Measurements from ENCODE around the gene KLRK1. TPM values are rescaled to one million over a fixed set of nuclear protein-coding genes. Genes with fewer than 3 reads are reported as not detected.
"Not testable (repeated sequence)": the region's sequence is repeated elsewhere in the genome, so short reads cannot be mapped to it uniquely, and the experiment has no call there.

KLRK1 gene
- total RNA-seq, 1 donor, result under 0.01 TPM

DNA sequence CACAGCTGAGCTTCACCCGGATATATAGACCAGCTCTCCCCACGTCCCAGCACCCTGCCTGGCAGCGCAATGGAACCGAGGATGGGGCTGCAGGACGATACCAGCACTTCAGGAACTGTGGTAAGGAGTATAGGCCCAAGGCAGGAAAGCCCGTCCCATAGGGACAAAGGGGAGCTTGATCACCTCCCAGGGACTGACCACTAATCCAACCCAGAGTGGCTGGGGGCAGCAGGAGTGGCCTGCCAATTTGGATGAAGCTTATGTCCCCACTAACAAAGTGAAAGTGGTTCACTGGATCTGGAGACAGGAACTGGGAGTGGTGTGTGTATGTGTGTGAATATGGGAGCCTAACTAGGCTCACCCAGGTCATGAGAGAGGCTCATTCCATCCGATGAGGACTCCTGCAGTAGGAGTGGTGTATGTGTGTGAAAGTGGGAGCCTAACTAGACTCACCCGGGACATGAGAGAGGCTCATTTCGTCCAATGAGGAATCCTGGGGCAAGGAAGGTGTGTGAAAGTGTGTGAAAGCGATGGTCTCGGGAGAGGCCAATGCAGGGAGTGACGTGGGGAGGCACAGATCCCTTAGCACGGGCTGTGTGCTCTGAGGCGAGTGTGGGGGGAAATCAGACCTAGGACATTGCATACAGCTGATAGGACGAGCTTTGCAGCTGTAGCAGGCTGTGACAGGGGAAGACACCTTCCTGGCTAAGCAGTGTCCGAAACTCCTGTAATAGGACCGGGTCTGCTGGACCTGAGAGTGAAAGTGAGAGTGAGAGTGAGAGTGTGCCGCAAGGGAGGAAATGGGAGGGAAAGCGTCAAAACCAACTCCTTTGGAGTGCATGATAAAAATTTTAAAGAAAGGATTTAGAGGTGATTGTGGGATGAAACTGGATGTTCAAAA, 25.7 kb downstream of the KLRK1 start:
- peak; percentile 25 to 45 (median 31) for DNase-seq (ENCODE audit: low read depth in 2 of 3, low spot score in 2 of 3)

DNA sequence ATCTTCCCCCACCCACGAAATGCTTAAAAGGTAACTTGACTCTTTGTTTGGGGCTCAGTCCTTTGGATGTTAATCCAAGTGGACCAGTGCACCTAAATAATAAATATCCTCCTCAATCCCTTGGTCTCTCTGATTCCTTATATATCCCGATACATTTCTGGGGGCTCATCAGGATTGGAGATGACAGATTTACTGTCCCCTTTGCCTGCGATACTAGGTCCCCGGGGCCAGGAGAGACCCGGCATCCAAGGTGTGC, 26.3 kb downstream of the KLRK1 start:
- DNase-seq (ENCODE audit: low read depth in 2 of 3, low spot score in 2 of 3), result no peak

DNA sequence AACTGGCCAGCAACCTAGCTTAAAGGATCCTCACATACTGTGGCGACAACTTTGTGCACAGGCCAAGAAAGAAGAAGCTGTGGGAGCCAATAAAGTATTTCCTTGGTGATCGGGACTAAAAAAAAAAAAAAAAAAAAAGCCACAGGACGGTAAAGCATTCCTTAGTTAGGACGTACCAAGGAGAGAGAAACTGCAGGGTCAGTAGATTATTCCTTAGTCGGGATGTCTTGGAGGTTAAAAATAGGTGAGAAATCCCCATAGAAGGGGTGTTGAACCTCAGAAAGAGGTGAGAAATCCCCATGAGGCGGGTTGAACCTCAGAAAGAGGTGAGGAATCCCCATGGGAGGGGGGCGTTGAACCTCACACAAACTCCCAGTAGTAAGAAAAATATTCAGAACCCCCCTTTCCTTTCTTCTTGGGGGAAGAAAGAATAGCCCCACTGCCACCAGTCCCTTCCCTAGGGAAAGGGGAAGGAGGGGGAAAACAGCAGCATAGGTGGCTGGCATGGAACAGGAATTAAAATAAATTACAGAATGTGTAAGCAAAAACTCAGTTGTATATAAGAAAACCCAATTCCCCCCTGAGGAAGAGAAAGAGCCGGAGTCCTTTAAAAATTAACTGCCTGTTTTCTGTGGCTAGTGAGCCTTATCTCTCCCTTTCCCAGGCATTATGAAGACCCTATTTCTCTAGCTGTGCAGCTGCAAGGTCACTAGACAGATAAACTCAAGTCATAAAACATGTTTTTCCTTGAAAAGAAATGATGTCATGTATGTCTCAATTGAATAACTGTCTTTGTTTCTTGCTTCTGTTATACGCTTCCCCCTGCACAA, 26.8 kb downstream of the KLRK1 start:
- peak in 1 of 3 donors; percentile 43 for DNase-seq (ENCODE audit: low read depth in 2 of 3, low spot score in 2 of 3)

DNA sequence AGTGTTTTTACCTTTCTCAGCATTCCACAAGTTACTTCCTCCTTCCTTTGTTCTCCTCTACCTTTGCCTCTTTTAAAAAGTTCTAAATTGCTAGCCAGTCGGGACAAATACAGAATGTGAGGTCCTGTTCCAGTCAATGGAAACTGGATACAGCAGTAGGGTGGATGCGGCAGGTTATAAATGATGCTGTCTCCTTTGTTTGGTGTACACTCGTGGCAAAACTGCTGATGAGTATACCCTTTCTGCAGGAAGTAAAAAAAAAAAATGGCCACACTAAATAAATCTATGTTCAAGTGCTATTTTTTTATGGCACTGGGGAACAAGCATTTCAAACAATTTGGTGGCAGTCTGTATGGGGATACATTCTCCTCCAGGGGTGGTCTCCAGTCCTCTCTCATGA, 27.5 kb downstream of the KLRK1 start:
- no peak for DNase-seq (ENCODE audit: low read depth in 2 of 3, low spot score in 2 of 3)

DNA sequence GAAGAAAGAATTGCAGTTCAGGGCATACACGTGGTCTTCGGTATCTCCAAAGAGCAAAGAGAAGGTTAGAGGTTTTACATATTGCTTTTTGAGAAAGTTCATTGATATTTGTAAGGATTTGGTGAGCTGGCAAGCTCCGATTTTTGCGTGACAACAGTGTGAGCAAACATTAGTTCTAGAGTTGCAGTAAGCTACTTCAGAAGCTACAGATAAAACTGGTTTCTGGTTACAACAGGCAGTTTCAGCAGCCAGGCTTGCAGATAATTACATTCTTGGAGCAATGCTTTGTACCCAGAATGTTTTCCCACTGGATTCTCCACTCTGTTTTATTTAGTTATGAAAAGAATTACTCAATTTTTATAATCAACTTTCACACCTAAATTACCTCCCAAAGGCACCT, 28.2 kb downstream of the KLRK1 start:
- DNase-seq (ENCODE audit: low read depth in 2 of 3, low spot score in 2 of 3), result no peak

DNA sequence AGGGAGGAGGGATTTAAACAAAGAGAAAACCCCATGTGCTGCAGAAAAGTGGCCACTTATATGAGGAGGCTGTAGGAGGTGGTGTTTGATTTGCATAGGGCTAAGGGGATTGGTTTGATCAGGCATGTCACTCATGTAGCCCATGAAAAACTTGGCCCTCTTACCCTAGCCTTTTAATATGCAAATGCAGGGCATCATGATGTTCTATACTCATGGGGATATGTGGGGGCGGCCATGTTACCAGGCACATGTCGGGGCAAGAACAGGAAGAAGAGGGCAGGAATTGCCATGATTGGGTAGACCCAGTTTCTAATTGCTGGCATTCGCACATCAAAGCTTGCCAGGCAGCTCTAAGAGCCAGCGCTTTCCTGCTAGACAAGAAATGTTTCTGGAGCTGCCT, 28.8 kb downstream of the KLRK1 start:
- no peak for DNase-seq (ENCODE audit: low read depth in 2 of 3, low spot score in 2 of 3)

DNA sequence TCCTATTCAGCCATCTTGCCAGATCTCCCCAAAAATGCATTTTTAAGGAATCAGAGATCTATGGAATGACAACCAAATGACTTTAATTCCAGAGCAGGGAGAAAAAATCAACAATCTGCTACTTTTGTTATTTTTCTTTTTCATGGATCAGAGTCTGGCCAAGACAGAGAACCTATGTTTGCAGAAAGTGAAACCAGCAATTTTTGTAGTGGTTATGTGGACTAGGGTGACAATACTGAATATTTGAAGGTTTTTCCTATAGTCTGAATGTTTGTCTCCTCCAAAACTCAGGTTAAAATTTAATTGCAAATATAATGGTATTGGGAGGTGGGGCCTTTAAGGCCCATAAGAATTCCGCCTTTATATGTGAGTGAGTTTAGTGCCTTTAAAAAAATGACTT, 30.9 kb downstream of the KLRK1 start:
- DNase-seq (ENCODE audit: low read depth in 2 of 3, low spot score in 2 of 3), result no peak

DNA sequence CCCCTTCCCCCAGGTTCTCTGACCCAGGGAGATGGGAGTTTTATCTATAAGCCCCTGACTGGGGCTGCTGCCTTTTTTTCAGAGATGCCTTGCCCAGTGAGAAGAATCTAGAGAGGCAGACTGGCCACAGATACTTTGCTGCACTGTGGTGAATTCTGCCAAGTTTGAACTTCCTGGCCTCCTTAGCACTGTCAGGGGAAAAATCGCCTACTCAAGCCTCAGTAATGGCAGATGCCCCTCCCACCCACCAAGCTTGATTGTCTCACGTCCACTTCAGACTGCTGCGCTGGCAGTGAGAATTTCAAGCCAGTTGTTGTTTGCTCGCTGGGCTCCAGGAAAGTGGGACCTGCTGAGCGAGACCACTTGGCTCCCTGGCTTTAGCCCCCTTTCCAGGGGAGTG, 31.7 kb downstream of the KLRK1 start:
- no peak for DNase-seq (ENCODE audit: low read depth in 2 of 3, low spot score in 2 of 3)

DNA sequence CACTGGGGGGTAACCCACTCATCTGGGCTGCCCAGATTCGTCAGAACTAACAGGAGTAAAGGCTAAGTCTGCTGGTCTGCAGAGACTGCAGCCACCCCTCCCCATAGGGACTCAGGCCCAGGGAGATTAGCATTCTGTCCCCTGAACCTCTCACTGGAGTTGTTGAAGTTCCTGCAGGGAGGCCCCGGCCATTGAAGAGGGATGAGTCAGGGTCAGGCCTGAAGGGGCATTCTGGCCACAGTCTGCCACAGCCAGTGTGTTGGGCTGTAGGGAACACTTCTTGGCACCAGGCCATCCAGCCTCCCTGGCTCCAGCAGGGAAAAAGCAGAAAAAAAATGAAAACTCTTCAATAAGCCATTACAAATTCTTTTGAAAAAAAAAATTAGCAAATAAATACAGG, 35.3 kb downstream of the KLRK1 start:
- no peak for DNase-seq (ENCODE audit: low read depth in 2 of 3, low spot score in 2 of 3)

DNA sequence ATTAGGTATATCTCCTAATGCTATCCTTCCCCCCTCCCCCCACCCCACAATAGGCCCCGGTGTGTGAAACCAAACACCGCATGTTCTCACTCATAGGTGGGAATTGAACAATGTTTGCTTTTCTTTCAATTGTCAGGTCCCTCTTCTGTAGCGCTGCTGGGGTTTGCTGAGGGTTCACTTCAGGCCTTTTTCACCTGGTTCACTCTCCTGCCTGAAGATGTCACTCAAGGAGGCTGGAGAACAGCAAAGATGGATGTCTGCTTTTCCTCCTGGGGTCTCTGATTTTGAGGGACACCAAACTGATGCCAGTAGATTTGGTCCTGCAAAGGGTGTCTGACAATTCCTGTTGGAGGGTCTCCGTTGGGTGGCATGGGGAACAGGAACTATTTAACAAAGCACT, 35.8 kb downstream of the KLRK1 start:
- DNase-seq (ENCODE audit: low read depth in 2 of 3, low spot score in 2 of 3), result no peak

DNA sequence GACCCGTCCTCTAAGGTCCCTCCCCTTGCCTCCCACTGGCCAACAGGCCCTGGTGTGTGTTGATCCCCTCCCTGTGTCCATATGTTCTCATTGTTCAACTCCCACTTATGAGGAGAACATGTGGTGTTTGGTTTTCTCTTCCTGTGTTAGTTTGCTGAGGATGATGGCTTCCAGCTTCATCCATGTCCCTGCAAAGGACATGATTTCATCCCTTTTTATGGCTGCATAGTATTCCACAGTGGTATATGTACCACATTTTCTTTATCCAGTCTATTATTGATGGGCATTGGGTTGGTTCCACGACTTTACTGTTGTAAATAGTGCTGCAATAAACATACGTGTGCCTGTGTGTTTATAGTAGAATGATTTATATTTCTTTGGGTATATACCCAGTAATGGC, 38.4 kb downstream of the KLRK1 start:
- DNase-seq (ENCODE audit: low read depth in 2 of 3, low spot score in 2 of 3), result not testable (repeated sequence)

DNA sequence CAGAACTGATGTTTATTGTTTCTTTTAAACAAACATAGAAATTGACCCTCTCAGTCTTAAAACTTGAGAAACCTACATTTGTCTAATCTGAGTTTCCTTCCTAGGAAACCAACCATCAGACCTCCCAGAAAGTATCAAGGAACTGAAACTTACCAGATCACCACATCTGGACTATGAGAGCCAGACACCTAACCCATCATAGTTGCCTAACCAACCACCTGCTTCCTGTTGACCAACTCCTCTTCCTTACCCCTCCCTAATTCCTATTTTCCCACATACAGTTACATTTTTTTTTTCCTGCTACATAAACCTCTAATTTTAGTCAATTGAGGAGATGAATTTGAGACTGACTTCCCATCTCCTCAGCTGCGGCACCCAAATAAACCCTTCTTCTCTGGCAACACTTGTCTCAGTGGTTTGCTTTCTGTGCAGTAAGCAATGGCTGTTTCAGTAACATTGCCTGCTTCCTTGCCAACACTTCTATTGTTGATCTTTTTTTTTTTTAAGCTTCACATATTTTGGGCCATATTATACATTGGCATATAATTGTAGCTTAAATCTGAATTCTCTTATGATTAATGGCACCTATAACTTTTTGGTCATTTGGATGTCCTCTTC, 47.8 kb downstream of the KLRK1 start:
- DNase-seq (ENCODE audit: low read depth in 2 of 3, low spot score in 2 of 3), result no peak

DNA sequence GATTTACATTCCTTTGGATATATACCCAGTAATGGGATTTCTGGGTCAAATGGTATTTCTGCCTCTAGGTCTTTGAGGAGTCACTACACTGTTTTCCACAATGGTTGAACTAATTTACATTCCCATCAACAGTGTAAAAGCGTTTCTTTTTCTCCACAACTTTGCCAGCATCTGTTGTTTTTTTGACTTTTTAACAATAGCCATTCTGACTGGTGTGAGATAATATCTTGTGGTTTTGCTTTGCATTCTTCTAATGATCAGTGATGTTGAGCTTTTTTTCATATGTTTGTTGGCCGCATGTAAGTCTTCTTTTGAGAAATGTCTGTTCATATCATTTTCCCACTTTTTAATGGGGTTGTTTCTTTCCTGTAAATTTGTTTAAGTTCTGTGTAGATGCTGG, 48.9 kb downstream of the KLRK1 start:
- not testable (repeated sequence) for DNase-seq (ENCODE audit: low read depth in 2 of 3, low spot score in 2 of 3)

DNA sequence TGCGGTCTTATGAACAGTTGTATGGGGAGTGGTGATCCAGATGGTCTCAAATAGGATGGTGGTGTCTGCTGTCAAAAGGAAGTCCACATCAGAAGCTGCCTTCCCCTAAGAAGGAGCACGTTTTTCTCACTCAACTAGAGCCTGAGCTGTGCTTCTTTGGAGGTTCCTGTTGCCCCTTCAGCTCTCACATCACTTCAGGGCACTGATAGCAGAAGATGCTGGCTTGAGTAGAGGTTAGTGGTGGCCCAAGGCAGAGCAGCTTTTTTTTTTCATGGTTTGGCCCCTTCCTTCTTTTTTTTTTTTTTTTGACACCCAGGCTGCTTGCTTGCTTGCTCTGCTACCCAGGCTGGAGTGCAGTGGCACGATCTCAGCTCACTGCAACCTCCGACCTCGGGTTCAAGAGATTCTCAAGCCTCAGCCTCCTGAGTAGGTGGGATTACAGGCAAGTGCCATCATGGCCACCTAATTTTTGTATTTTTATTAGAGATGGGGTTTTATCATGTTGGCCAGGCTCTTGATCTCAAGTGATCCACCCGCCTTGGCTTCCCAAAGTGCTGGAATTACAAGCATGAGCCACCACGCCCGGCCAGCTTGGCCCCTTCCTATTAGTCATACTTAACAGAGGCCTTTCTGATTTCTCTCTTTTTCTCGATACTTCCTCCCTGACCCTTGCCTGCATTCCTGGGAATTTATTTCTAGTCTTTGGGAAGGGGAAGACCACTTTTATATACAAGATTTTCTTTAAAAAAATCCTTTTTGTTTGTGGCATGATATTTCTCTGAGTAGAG, 50.6 kb downstream of the KLRK1 start:
- DNase-seq (ENCODE audit: low read depth in 2 of 3, low spot score in 2 of 3), result no peak

DNA sequence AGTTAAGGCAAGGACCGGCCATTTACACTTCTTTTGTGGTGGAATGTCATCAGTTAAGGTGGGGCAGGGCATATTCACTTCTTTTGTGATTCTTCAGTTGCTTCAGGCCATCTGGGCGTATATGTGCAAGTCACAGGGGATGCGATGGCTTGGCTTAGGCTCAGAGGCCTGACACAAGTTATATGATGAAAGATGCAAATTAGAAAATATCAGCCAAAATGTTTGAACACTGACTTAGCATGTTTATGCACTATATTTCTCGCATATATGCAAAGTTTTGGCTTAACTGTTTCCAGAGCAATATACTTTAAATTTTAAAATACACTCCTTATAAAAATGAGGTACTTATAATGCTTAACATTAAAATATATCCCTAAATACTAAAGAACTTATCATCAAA, 51.4 kb downstream of the KLRK1 start:
- DNase-seq (ENCODE audit: low read depth in 2 of 3, low spot score in 2 of 3), result not testable (repeated sequence)

DNA sequence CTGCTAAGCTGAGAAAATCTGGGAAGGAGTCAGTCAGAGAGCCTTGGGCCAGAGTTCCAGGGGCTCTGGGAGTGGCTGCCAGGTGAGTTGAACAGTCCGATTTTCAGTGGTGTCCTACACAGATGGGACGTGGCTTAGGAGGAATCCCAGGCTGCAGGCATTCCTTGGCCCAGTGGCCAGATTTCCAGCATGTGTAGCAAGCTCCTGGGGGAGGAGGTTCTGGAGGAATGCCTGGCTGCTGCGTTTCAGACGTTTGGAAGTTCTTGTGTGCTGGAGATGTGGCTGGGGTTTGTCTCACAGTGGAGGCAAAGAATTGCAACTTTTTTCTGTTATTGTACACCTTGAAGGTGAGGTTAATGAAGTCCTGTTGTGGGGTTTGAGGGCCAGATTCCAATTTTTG, 53.6 kb downstream of the KLRK1 start:
- DNase-seq (ENCODE audit: low read depth in 2 of 3, low spot score in 2 of 3), result not testable (repeated sequence)

DNA sequence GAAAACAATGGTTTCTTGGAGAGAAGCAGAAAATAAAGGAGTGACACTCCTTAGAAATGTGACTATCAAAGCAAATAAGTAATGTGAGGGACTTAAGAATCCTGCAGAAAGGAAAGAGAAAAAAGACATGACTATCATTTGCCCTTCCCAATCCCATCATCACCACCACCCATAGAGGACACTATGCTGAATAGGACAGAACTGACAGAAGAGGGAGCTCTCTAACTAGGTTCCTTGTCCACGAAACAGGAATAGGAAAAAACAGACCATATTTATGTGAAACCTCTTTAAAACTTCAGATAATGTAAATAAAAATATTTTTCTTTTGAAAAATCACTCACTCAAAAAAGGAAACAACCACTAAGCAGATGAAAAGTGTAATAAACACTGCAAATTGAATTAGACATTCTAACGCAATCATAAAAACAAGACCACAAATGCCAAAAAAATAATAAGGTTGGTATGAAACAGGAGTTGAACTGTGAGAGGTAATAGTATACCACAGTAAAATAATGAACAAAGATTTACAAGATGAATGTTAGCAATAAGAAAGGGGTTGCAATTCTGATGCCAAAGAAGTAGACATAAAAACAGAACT, 58.1 kb downstream of the KLRK1 start:
- peak in 2 of 3 donors; percentile 48 to 68 for DNase-seq (ENCODE audit: low read depth in 2 of 3, low spot score in 2 of 3)

DNA sequence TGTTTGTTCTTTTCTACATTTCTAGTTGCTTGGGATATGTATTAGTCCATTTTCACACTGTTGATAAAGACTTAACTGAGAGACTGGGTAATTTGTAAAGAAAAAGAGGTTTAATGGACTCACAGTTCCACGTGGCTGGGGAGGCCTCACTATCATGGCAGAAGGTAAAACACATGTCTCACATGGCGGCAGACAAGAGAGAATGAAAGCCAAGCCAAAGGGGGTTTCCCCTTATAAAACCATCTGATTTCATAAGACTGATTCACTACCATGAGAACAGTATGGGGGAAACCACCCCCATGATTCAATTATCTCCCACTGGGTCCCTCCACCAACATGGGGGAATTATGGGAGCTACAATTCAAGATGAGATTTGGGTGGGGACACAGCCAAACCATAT, 61.1 kb downstream of the KLRK1 start:
- not testable (repeated sequence) for DNase-seq (ENCODE audit: low read depth in 2 of 3, low spot score in 2 of 3)

Measured in hematopoietic multipotent progenitor cell (in vitro differentiated cells).